Central memory CD8-positive, alpha-beta T cell (primary cell): ENCODE data around the gene NFIA.
"Not testable (repeated sequence)": the region's sequence is repeated elsewhere in the genome, so short reads cannot be mapped to it uniquely, and the experiment has no call there.

Experiments
- ATAC-seq: fragments of 150-1000 bp; cut with Tn5 transposase; replicated peaks from 2 replicates; pipeline ENCODE4 v1.10.0; 2022; ENCODE audit warnings: mild to moderate bottlenecking, moderate FRiP score, moderate number of reproducible peaks; ENCODE audit not compliant: poor library complexity, severe bottlenecking; ENCODE audit errors: extremely low read depth
- DNase-seq, 2 donors: peaks; one replicate each; pipeline ENCODE4 v3.0.0; 2021; ENCODE audit warnings: low spot score in 2 of 2
- H3K27ac Mint-ChIP-seq: one replicate; pipeline ENCODE4 v1.8.0; 2022; ENCODE audit warnings: low read depth, mild to moderate bottlenecking, moderate library complexity, mixed read lengths
- H3K27me3 Mint-ChIP-seq: one replicate; pipeline ENCODE4 v1.8.0; 2022; ENCODE audit warnings: mixed read lengths
- H3K36me3 Mint-ChIP-seq: one replicate; pipeline ENCODE4 v1.8.0; 2022; ENCODE audit warnings: mild to moderate bottlenecking, moderate library complexity, mixed read lengths; ENCODE audit not compliant: insufficient read depth
- H3K4me1 Mint-ChIP-seq: one replicate; pipeline ENCODE4 v1.8.0; 2022; ENCODE audit warnings: mixed read lengths
- H3K4me3 Mint-ChIP-seq: one replicate; pipeline ENCODE4 v1.8.0; 2022; ENCODE audit warnings: mild to moderate bottlenecking, moderate library complexity, mixed read lengths
- H3K9me3 Mint-ChIP-seq: one replicate; pipeline ENCODE4 v1.8.0; 2022; ENCODE audit warnings: mixed read lengths

Gene NFIA

GRCh38 chr1:61071205-61072130 lies 10.9 kb upstream of the NFIA start:
- Mint-ChIP-seq H3K36me3 (peaks cover 2% of the 10 kb centered on the region), H3K27me3 (no peaks in the 10 kb centered on the region), H3K4me1 (peaks cover 4% of the 10 kb centered on the region), H3K27ac (no peak overlapping the region), H3K4me3 (no peak overlapping the region), H3K9me3 (no peaks in the 10 kb centered on the region)
- DNase-seq (no peak), ATAC-seq (no peak)

- no peak overlapping the region for H3K27ac Mint-ChIP-seq
Measured at GRCh38 chr1:61073871-61074270, 8.5 kb upstream of the NFIA start.

DNA sequence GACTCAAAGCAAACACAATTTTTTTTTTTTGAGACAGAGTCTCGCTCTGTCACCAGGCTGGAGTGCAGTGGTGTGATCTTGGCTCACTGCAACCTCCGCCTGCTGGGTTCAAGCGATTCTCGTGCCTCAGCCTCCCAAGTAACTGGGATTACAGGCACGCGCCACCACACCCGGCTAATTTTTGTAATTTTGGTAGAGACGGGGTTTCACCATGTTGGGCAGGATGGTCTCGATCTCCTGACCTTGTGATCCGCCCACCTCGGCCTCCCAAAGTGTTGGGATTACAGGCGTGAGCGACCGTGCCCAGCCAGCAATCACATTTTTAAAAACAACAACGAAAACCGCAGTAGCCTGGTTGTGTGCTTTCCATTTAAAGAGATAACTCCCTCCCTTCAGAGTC lies 6.5 kb upstream of the NFIA start:
- peaks cover 14% of the 10 kb centered on the region for H3K36me3 Mint-ChIP-seq
- not testable (repeated sequence) for DNase-seq, H3K9me3 Mint-ChIP-seq, ATAC-seq, H3K27me3 Mint-ChIP-seq
- H3K27ac Mint-ChIP-seq, result peak overlapping the region; percentile 98
- H3K4me1 Mint-ChIP-seq, result peaks cover 38% of the 10 kb centered on the region
- peak overlapping the region; percentile 92 for H3K4me3 Mint-ChIP-seq

More at GRCh38 chr1:61073871-61074270, 8.5 kb upstream of the NFIA start:
- ATAC-seq, result no peak
- Mint-ChIP-seq H3K4me1 (peaks cover 24% of the 10 kb centered on the region), H3K36me3 (peaks cover 14% of the 10 kb centered on the region), H3K4me3 (no peak overlapping the region), H3K9me3 (no peaks in the 10 kb centered on the region), H3K27me3 (no peaks in the 10 kb centered on the region)
- no peak for DNase-seq

GRCh38 chr1:61076728-61077675 lies 5.4 kb upstream of the NFIA start:
- ATAC-seq (peak; percentile 59), DNase-seq (peak; percentile 60 to 79)
- no peaks in the 10 kb centered on the region for H3K9me3 Mint-ChIP-seq
- H3K27me3 Mint-ChIP-seq, result no peaks in the 10 kb centered on the region
- peak overlapping the region; percentile 98 for H3K27ac Mint-ChIP-seq
- H3K4me3 Mint-ChIP-seq, result peak overlapping the region; percentile 92
- peaks cover 45% of the 10 kb centered on the region for H3K4me1 Mint-ChIP-seq
- peaks cover 14% of the 10 kb centered on the region for H3K36me3 Mint-ChIP-seq

DNA sequence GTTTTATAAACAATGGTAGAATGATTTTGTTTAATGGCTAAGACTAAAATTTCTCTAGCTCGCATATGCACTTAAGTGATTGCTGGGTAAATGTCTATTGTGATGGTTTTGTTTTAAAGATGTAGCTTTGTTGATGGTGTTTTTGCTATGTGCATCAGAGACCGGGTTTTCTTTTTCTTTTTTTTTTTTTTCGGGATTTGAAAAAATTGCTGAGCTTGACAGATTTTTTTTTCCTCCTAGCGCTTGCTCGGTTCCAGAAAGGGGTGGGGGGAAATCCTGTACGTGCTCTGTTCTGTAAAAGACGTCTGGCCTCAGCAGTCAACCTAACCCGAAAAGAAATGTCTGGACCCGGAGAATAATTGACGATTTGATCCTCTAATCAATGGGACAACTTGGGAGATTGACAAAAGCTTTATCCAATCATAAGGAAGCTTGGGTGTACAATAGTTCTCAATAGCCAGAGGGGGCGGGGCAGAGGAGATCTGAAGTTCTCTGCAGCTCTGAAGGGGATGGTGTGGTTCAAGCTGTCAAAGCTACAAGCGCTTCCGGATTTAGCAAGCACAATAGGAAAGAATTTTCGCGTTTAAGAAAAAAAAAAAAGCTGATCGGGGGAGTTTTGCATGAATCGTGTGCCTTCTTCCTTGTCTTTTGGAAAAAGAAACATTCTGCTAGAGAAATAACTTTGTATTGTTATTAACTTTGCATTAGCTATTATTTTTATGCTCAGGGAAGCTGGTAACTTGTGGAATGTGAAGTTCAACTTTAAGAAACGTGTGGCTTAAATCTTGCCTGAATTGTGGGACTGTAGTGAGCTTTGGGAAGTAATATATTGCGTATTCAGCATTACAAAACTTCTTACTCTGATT lies 4.5 kb upstream of the NFIA start:
- Mint-ChIP-seq H3K4me1 (peaks cover 45% of the 10 kb centered on the region), H3K27me3 (no peaks in the 10 kb centered on the region)
- peak; percentile 70 for ATAC-seq

GRCh38 chr1:61078618-61079295 lies 3.6 kb upstream of the NFIA start:
- peaks cover 47% of the 10 kb centered on the region for H3K4me1 Mint-ChIP-seq
- no peak for ATAC-seq
- peaks cover 17% of the 10 kb centered on the region for H3K36me3 Mint-ChIP-seq
- H3K4me3 Mint-ChIP-seq, result peak overlapping the region; percentile 92
- DNase-seq, result no peak
- H3K9me3 Mint-ChIP-seq, result no peaks in the 10 kb centered on the region
- no peaks in the 10 kb centered on the region for H3K27me3 Mint-ChIP-seq
- H3K27ac Mint-ChIP-seq, result peak overlapping the region; percentile 98

More for the DNA sequence above, 4.5 kb upstream of the NFIA start:
- DNase-seq, result peak; percentile 73 to 86
- Mint-ChIP-seq H3K9me3 (no peaks in the 10 kb centered on the region), H3K4me3 (peak overlapping the region; percentile 92), H3K27ac (peak overlapping the region; percentile 98), H3K36me3 (peaks cover 17% of the 10 kb centered on the region)

DNA sequence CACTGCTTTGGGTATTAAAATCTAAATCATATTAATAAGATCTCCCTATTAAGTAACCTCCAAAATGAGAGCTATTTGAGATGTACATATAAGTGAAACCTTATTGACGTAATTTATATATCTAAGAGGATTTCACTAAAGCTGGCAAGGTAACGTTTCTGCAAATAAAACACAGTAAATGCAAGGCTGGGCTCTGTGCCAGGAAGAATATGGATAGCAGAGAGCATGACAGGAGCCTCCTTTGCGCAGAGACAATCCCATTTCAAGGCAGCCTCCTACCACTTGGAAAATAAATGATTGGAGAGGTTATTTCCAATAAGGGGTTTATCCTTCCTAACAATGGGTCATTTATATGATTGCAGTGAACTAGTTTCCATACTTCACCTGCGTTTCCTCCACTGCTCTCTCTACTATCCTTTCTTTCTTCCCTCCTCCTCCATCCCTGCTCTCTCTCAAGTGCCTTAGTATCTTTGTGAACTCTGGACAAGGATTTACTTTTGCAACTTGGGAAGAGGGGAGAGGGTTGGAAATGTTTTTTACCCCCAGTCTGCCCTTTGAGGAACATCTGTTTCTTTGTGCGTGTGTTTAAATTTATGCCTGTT lies 3.0 kb upstream of the NFIA start:
- Mint-ChIP-seq H3K4me1 (peaks cover 53% of the 10 kb centered on the region), H3K9me3 (no peaks in the 10 kb centered on the region), H3K4me3 (peak overlapping the region; percentile 92), H3K27me3 (no peaks in the 10 kb centered on the region), H3K27ac (peak overlapping the region; percentile 85), H3K36me3 (peaks cover 18% of the 10 kb centered on the region)
- ATAC-seq (no peak), DNase-seq (no peak)

DNA sequence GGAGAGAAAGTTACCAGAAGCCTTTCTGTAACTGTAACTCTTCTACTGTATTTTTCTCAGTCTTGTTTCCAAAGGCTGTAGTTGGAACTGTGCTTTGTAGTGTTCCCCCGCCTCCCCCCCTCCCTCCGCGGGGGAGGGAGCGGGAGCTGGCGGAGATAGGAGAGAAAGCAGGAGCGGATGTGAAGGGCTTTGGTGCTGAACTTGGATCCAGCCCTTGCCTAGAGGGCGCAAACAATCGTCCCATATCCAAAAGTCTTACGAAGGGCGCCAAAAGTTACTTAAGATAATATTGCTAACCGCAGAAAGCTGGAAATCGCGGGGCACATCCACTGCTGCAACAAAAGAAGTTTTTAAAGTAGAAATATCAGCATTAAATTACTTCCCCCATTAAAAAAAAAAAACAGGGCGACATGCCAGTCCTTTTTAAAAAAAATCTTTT lies 2.4 kb upstream of the NFIA start:
- peaks cover 17% of the 10 kb centered on the region for H3K36me3 Mint-ChIP-seq
- peak overlapping the region; percentile 85 for H3K27ac Mint-ChIP-seq
- no peaks in the 10 kb centered on the region for H3K27me3 Mint-ChIP-seq
- DNase-seq, result no peak
- ATAC-seq, result no peak
- H3K9me3 Mint-ChIP-seq, result no peaks in the 10 kb centered on the region
- H3K4me3 Mint-ChIP-seq, result peak overlapping the region; percentile 92
- peaks cover 53% of the 10 kb centered on the region for H3K4me1 Mint-ChIP-seq

- peak overlapping the region; percentile 91 for H3K4me3 Mint-ChIP-seq
- no peaks in the 10 kb centered on the region for H3K27me3 Mint-ChIP-seq
- peaks cover 53% of the 10 kb centered on the region for H3K4me1 Mint-ChIP-seq
- no peak for DNase-seq
- peaks cover 17% of the 10 kb centered on the region for H3K36me3 Mint-ChIP-seq
- ATAC-seq, result no peak
- H3K27ac Mint-ChIP-seq, result peak overlapping the region; percentile 68
- no peaks in the 10 kb centered on the region for H3K9me3 Mint-ChIP-seq
Measured at GRCh38 chr1:61080413-61081143, 1.8 kb upstream of the NFIA start.

- DNase-seq, result no peak
- ATAC-seq, result no peak
Measured at GRCh38 chr1:61081144-61081685, 1.1 kb upstream of the NFIA start.

More at GRCh38 chr1:61081144-61081685, 1.1 kb upstream of the NFIA start:
- Mint-ChIP-seq H3K27ac (peak overlapping the region; percentile 68), H3K36me3 (peaks cover 17% of the 10 kb centered on the region), H3K9me3 (no peaks in the 10 kb centered on the region), H3K27me3 (no peaks in the 10 kb centered on the region), H3K4me3 (peak overlapping the region; percentile 91), H3K4me1 (peaks cover 52% of the 10 kb centered on the region)
